ENCODE data around the gene TDG. TPM values are rescaled to one million over a fixed set of nuclear protein-coding genes. Genes with fewer than 3 reads are reported as not detected.
A peak's percentile ranks its signal among the peaks of the same experiment; 100 is the strongest.

TDG gene
- total and polyA plus RNA-seq, 2 donors (not counting 3 experiments of a cell fraction or from before 2014, with no cell fraction given) = 17.6 to 36.8 TPM

DNA sequence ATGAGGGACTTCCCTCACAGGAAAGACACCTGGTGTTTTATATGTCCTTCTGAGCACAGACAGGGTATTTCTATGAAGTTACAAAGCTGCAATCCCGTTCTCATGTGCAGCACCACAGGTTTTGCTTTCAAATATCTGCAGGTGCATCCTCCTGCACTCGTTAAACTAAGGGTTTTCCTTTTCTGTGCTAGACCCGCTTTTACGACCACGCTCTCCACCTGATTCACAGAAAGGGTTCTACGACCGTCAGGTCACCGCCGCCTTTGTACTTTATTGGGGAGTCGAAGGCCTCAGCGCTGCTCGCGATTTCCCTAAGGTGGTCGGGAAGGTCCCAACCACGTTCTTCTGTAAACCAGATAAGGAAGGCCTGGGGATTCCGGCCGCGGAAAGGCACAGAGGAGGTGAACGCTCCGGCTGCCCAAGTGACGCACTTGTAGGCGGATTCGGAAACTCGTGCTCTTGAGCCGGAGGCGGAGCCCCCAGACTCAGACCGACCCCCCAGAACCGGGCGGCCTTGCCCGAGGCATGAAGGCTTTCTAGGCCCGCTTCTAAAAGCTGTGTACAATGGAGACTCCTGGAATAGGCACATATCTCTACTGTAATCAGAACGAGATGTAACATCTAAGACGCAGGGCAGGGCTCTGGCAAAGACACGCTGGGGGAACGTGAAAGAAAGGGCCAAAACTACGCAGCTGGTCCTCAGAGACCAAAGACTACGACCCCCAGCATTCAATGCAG lies 36.5 kb upstream of the TDG start:
- TF ChIP-seq, protein P1, sequence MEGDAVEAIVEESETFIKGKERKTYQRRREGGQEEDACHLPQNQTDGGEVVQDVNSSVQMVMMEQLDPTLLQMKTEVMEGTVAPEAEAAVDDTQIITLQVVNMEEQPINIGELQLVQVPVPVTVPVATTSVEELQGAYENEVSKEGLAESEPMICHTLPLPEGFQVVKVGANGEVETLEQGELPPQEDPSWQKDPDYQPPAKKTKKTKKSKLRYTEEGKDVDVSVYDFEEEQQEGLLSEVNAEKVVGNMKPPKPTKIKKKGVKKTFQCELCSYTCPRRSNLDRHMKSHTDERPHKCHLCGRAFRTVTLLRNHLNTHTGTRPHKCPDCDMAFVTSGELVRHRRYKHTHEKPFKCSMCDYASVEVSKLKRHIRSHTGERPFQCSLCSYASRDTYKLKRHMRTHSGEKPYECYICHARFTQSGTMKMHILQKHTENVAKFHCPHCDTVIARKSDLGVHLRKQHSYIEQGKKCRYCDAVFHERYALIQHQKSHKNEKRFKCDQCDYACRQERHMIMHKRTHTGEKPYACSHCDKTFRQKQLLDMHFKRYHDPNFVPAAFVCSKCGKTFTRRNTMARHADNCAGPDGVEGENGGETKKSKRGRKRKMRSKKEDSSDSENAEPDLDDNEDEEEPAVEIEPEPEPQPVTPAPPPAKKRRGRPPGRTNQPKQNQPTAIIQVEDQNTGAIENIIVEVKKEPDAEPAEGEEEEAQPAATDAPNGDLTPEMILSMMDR (IDR thresholded peaks at IDR 0.05; ENCODE audit: extremely low read depth in 1 of 2, insufficient read depth in 1 of 2, low read depth in 1 of 2, low read length in 2 of 2) = no peak
- TF ChIP-seq POLR2AphosphoS5 (IDR thresholded peaks at IDR 0.05; ENCODE audit: insufficient read depth, low read depth, low read length) (peak; percentile 46), POLR2A (IDR thresholded peaks at IDR 0.05; ENCODE audit: low read depth, low read length) (peak; percentile 69), GATA2 (IDR thresholded peaks at IDR 0.05; ENCODE audit: insufficient read depth, insufficient read length, low read depth, low read length) (peak; percentile 6), MYC (IDR thresholded peaks at IDR 0.05; ENCODE audit: low read depth, low read length) (no peak), FOS (IDR thresholded peaks at IDR 0.05; ENCODE audit: borderline replicate concordance, insufficient read depth, low read length) (no peak)
- TF ChIP-seq, protein P2, sequence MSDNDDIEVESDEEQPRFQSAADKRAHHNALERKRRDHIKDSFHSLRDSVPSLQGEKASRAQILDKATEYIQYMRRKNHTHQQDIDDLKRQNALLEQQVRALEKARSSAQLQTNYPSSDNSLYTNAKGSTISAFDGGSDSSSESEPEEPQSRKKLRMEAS (IDR thresholded peaks at IDR 0.05; ENCODE audit: insufficient read depth, insufficient read length) = no peak
- peaks cover 40% of the 10 kb centered on the region for H3K79me2 ChIP-seq (ENCODE audit: control insufficient read depth, insufficient read depth, low read length)
- no peaks in the 10 kb centered on the region for H3K9me1 ChIP-seq (replicated peaks; ENCODE audit: control insufficient read depth, extremely low read depth, insufficient read depth, low read length)
- no peaks in the 10 kb centered on the region for H3K9me3 ChIP-seq (replicated peaks; ENCODE audit: control insufficient read depth, insufficient read depth, low read length)
- H3K4me2 ChIP-seq (ENCODE audit: insufficient read depth, low read length) = peak overlapping the region; percentile 73
- peak overlapping the region; percentile 30 to 73 (median 44) for H3K4me3 ChIP-seq (replicated peaks in 1 of 3; ENCODE audit: insufficient read depth in 1 of 3, low read depth in 1 of 3, low read length in 3 of 3)
- intact Hi-C loops (cut with micrococcal nuclease) = loop anchor here (1.0 kb wide), 1 partner anchor 158 kb away; no protein-coding TSS in a partner anchor
- H3K9ac ChIP-seq (replicated peaks; ENCODE audit: extremely low read depth, insufficient read depth, low read length) = peak overlapping the region; percentile 88
- H4K20me1 ChIP-seq (replicated peaks; ENCODE audit: control insufficient read depth, extremely low read depth, insufficient read depth, low read length) = peaks cover 4% of the 10 kb centered on the region
- POLR2A ChIA-PET = interaction anchor here (0.7 to 2.1 kb wide), 5 partner anchors 10 to 135 kb away, joined by 3 to 12 read pairs (median 5); partner anchors contain the start of genes HCFC2 and TDG
- H3K4me1 ChIP-seq (ENCODE audit: control insufficient read depth, extremely low read depth, insufficient read depth, low read length) = peaks cover 31% of the 10 kb centered on the region
- peak; percentile 92 for DNase-seq (ENCODE audit: low read depth, low spot score)
- peaks cover 6 to 15% of the 10 kb centered on the region in 2 experiments for H3K36me3 ChIP-seq (ENCODE audit: control insufficient read depth in 2 of 2, extremely low read depth in 1 of 2, insufficient read depth in 2 of 2, low read length in 2 of 2)
- no peaks in the 10 kb centered on the region for H3K27me3 ChIP-seq (ENCODE audit: control insufficient read depth in 2 of 2, insufficient read depth in 2 of 2, low read length in 2 of 2)
- CTCF ChIA-PET = interaction anchor here (1.0 to 1.9 kb wide), 10 partner anchors 8 to 296 kb away, joined by 3 to 8 read pairs (median 4); partner anchors contain the start of gene NT5DC3
- dilution Hi-C loops (cut with MboI; ENCODE audit: extremely low pct_ligation_motif_present, low sequenced_read_pairs) = no loop called here
- BruUV-seq (replicated peaks) = TSS peak; percentile 81
- peak; percentile 26 for FAIRE-seq
- peak overlapping the region; percentile 79 for H2AFZ ChIP-seq (ENCODE audit: low read depth, low read length)
- peak overlapping the region; percentile 91 for H3K27ac ChIP-seq (ENCODE audit: insufficient read depth, low read depth, low read length)

Measured in endothelial cell of umbilical vein (primary cell).